Upper lobe of left lung (tissue), 6 donors: Measurements from ENCODE around the gene ARAP2. TPM values are rescaled to one million over a fixed set of nuclear protein-coding genes. Genes with fewer than 3 reads are reported as not detected.

Experiments
- ATAC-seq, 2 donors: fragments of 200-7000 bp; cut with Tn5 transposase; one replicate each; pipeline ENCODE4 v1.9.1; 2022; ENCODE audit warnings: mild to moderate bottlenecking in 2 of 2, moderate library complexity in 2 of 2; ENCODE audit not compliant: low FRiP score in 2 of 2
- DNase-seq, 2 donors: peaks; one replicate each; pipeline ENCODE4 v3.0.0-alpha.2; 2019 to 2020
- H3K27ac ChIP-seq, 4 donors: fragments of 200-600 bp; sonication (generic); one replicate each; pipeline ENCODE4 v1.5.1; 2016 to 2019
- H3K27me3 ChIP-seq, 4 donors: fragments of 200-600 bp; sonication (generic); one replicate each; pipeline ENCODE4 v1.5.1; 2017 to 2019
- H3K36me3 ChIP-seq, 4 donors: fragments of 200-600 bp; sonication (generic); one replicate each; pipeline ENCODE4 v1.5.1; 2016 to 2019
- H3K4me1 ChIP-seq, 4 donors: fragments of 200-600 bp; sonication (generic); one replicate each; pipeline ENCODE4 v1.5.1; 2018 to 2019
- H3K4me3 ChIP-seq, 4 donors: fragments of 200-600 bp; sonication (generic); one replicate each; pipeline ENCODE4 v1.5.1; 2017 to 2019; ENCODE audit warnings: mild to moderate bottlenecking in 2 of 4, moderate library complexity in 1 of 4
- H3K9me3 ChIP-seq, 4 donors: fragments of 200-600 bp; sonication (generic); one replicate each; pipeline ENCODE4 v1.5.1; 2018 to 2019
- EP300 ChIP-seq, 4 donors: sonication (generic); formaldehyde crosslinking; IDR thresholded peaks; one replicate each; pipeline ENCODE4 v1.5.1; 2017; ENCODE audit warnings: antibody characterized with exemption in 4 of 4, control low read depth in 2 of 4
- POLR2A ChIP-seq, 4 donors: fragments of 450-650 bp; IDR thresholded peaks; one replicate each; pipeline ENCODE4 v1.5.1; 2016 to 2017; ENCODE audit warnings: antibody characterized with exemption in 4 of 4, mild to moderate bottlenecking in 2 of 4
- POLR2AphosphoS5 ChIP-seq, 2 donors: sonication (generic); formaldehyde crosslinking; IDR thresholded peaks; one replicate each; pipeline ENCODE4 v1.5.1; 2017; ENCODE audit warnings: antibody characterized with exemption in 2 of 2
- WGBS, 2 donors: methylation state at CpG; one replicate each; pipeline ENCODE4 v1.1.5; 2017 to 2018; 5-methylcytosine and 5-hydroxymethylcytosine counted together
- total RNA-seq, 6 donors: library from RNA; depleted of rRNA in 4 of 6; stranded (reverse); fragments of >200 nt in 4 of 6; gene quantifications; one replicate each; pipeline versions ENCODE4 v1.1.0 to v1.2.1, GENCODE V29; 2016 to 2021
- TF ChIP-seq, protein P1 (sequence below), 6 experiments: fragments of 450-650 bp in 4 of 6; fragments of 200-600 bp in 2 of 6; sonication (generic) in 2 of 6; IDR thresholded peaks; one replicate each; pipeline ENCODE4 v1.5.1; 2016 to 2019; ENCODE audit warnings: antibody characterized with exemption in 6 of 6
- donor health status: DM: no; HTN: no; CAD: no; lungs with moderate emphysema.
- donor health status: DM: no; HTN: yes; CAD: no; lungs with severe emphysema.

Gene ARAP2
- total RNA-seq, 6 donors from 2014 or later = 35.6 to 270 (median 95.2) TPM

DNA sequence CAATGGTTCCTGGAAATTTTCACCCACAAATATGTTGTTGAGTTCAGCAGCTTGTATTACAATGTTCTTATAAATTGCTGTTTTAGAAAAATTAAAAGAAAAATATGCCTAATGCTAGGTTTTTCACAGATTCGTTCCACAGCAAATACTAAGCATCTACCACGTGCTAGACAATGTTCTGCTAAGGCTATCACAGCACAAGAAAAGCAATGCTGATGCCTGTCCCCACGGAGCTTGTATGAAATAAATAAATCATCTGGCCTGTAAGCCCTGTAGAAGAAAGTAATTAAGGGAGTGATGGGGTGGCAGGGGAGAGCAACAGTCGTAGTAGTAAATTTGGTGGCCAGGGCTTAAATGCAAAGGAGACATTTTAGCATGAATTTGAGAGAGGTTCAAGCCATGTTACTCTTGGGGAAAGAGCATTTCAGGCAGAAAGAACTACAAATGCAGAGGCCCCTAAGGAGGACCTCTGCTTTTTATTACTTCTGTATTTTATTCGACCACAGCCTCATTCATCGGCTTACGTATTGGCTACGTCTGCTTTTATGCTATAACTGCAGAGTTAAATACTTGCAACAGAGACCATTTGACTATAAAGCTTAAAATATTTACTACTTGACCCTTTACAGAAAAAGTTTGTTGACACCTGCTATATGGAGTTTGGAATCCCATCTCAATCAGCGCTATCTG lies 36.3 kb downstream of the ARAP2 start:
- Histone ChIP-seq H3K4me1 (peaks cover 0 to 6% (median 1%) of the 10 kb centered on the region in 4 donors), H3K27ac (no peak overlapping the region), H3K9me3 (no peaks in the 10 kb centered on the region), H3K4me3 (no peak overlapping the region), H3K36me3 (no peaks in the 10 kb centered on the region), H3K27me3 (no peaks in the 10 kb centered on the region)
- ATAC-seq (no peak), DNase-seq (no peak)
- TF ChIP-seq, protein P1, sequence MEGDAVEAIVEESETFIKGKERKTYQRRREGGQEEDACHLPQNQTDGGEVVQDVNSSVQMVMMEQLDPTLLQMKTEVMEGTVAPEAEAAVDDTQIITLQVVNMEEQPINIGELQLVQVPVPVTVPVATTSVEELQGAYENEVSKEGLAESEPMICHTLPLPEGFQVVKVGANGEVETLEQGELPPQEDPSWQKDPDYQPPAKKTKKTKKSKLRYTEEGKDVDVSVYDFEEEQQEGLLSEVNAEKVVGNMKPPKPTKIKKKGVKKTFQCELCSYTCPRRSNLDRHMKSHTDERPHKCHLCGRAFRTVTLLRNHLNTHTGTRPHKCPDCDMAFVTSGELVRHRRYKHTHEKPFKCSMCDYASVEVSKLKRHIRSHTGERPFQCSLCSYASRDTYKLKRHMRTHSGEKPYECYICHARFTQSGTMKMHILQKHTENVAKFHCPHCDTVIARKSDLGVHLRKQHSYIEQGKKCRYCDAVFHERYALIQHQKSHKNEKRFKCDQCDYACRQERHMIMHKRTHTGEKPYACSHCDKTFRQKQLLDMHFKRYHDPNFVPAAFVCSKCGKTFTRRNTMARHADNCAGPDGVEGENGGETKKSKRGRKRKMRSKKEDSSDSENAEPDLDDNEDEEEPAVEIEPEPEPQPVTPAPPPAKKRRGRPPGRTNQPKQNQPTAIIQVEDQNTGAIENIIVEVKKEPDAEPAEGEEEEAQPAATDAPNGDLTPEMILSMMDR (IDR thresholded peaks at IDR 0.05) = no peak
- TF ChIP-seq EP300 (IDR thresholded peaks at IDR 0.05) = no peak
- no peak for TF ChIP-seq POLR2AphosphoS5 (IDR thresholded peaks at IDR 0.05)
- TF ChIP-seq POLR2A (IDR thresholded peaks at IDR 0.05) = no peak
- 76 to 78% methylated on average over 9 of the region's 9 CpGs for WGBS, 2 donors

DNA sequence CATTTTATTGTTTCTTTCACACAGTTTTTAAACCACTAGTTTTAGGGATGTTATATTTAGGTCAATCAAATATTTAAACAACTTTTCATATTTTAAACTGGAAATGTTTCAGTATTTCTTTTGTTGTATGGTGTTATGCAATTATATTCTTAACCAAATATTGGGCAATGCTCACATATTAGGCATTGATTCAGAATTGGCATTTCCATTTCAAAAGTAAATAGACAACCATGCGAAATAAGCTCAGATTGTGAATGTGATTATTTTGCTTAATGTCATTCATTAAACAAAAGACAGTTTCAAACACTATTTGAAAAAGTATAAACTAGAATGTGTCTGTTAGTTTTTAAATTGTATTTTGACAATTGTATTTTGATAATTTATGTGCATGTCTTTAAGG lies 36.9 kb downstream of the ARAP2 start:
- WGBS, 2 donors = 67 to 87% methylated on average over 1 of the region's 1 CpG
- no peak overlapping the region for H3K4me3 ChIP-seq
- ATAC-seq (no peak), DNase-seq (no peak)
- TF ChIP-seq EP300 (IDR thresholded peaks at IDR 0.05) (no peak), POLR2AphosphoS5 (IDR thresholded peaks at IDR 0.05) (no peak), POLR2A (IDR thresholded peaks at IDR 0.05) (no peak)
- TF ChIP-seq, protein P1 (IDR thresholded peaks at IDR 0.05) = no peak
- no peaks in the 10 kb centered on the region for H3K9me3 ChIP-seq
- no peak overlapping the region for H3K27ac ChIP-seq
- no peaks in the 10 kb centered on the region for H3K36me3 ChIP-seq
- no peaks in the 10 kb centered on the region for H3K27me3 ChIP-seq
- H3K4me1 ChIP-seq = peaks cover 0 to 6% (median 1%) of the 10 kb centered on the region in 4 donors

DNA sequence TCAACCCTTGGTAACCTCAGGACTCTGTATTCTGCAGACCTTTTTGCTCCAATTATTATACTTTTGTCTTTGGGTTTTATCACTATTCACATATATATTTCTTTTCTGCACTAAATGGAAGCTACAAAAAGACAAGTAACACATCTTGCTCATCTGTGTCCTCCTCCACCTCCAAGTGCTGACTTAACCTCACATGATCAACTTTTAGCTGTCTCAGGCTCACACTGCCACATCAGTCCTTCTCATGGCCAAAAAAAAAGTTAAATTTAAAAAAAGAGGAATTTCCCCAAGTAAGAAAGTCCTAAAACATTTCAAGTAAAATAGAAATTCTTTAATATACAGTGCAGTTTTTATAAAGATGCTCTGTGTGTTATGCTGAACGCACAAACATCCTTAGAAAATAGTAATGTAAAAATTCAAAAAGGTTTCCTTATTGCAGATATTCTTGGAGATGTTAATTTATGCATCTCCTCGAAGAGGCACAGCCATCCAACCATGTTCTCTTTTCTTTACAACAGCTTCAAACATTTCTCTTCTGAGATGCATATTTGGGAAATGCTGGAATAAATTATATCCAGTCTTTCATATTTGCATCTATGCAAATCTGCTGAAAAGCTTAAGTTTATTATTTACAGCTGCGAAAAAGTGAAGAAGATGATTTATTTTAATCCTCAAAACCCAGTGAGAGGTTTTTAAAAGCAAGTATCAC lies 37.6 kb downstream of the ARAP2 start:
- Histone ChIP-seq H3K27me3 (no peaks in the 10 kb centered on the region), H3K27ac (no peak overlapping the region), H3K9me3 (no peaks in the 10 kb centered on the region), H3K4me1 (peaks cover 0 to 6% (median 0%) of the 10 kb centered on the region in 4 donors), H3K4me3 (no peak overlapping the region), H3K36me3 (no peaks in the 10 kb centered on the region)
- DNase-seq = no peak
- ATAC-seq = no peak
- 86 to 87% methylated on average over 3 of the region's 3 CpGs for WGBS, 2 donors
- no peak for TF ChIP-seq EP300 (IDR thresholded peaks at IDR 0.05)

DNA sequence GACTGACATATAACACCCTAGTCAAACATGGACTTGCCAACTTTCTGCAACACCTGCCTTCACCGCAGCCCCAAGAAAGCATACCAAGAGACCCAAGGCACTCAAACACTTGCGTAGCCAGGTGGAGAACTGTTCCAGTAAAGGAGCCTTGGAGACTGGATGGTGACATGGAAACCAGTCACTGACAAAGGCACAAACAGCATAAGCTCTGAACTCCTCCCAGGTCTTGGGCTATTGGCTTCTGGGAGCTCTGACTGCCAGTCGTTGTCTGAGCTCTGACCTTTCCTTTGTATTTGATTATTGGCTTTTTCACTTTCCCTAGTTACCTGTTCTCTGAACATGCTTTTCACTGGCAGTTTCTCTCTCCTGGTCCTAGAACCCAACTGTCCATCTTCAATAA lies 38.3 kb downstream of the ARAP2 start:
- DNase-seq (no peak), ATAC-seq (no peak)
- 90 to 95% methylated on average over 3 of the region's 3 CpGs for WGBS, 2 donors
- H3K4me1 ChIP-seq = peaks cover 0 to 6% (median 0%) of the 10 kb centered on the region in 4 donors
- H3K27ac ChIP-seq = no peak overlapping the region
- H3K4me3 ChIP-seq = no peak overlapping the region
- no peaks in the 10 kb centered on the region for H3K36me3 ChIP-seq
- TF ChIP-seq POLR2A (IDR thresholded peaks at IDR 0.05) = no peak
- no peak for TF ChIP-seq POLR2AphosphoS5 (IDR thresholded peaks at IDR 0.05)
- TF ChIP-seq, protein P1 (IDR thresholded peaks at IDR 0.05) = no peak
- no peak for TF ChIP-seq EP300 (IDR thresholded peaks at IDR 0.05)
- H3K27me3 ChIP-seq = no peaks in the 10 kb centered on the region
- H3K9me3 ChIP-seq = no peaks in the 10 kb centered on the region

DNA sequence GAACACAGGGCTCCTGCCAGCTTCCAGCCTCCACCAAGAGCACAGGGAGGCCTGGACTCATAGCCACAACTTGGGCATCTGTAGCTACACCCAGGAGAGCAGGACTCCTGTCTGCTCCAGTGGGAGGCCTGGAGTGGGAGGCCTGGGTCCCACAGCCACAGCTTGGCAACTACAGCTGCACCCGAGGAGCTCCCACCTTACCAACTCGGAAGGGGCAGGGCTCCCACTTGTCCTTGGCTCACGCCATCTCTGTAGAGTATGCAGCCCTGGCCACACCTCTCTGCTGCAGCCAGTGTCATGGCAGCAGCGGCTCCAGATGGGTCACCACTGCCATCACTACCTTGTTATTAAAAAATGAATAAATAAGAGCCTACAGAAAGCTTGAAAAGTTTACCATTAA lies 45.5 kb downstream of the ARAP2 start:
- Histone ChIP-seq H3K4me3 (no peak overlapping the region), H3K4me1 (no peaks in the 10 kb centered on the region), H3K27me3 (no peaks in the 10 kb centered on the region), H3K36me3 (peaks cover 0 to 13% (median 2%) of the 10 kb centered on the region in 4 donors), H3K27ac (no peak overlapping the region), H3K9me3 (no peaks in the 10 kb centered on the region)
- ATAC-seq = peak in 1 of 2 donors; percentile 46
- peak in 1 of 2 donors; percentile 33 for DNase-seq
- WGBS, 2 donors = 100% methylated on average over 4 of the region's 4 CpGs
- TF ChIP-seq EP300 (IDR thresholded peaks at IDR 0.05) (no peak), POLR2A (IDR thresholded peaks at IDR 0.05) (no peak), POLR2AphosphoS5 (IDR thresholded peaks at IDR 0.05) (no peak)
- TF ChIP-seq, protein P1 (IDR thresholded peaks at IDR 0.05) = no peak
